Germinal center (tissue), 1 donor: ENCODE measurements around the gene FAF1.

Experiments
- DNase-seq: peaks from one replicate; pipeline ENCODE4 v3.0.0; 2012; ENCODE audit warnings: mixed read lengths, low spot score

Gene FAF1

GRCh38 chr1:50415235-50416149, 544.6 kb downstream of the FAF1 start:
- no peak for DNase-seq

DNA sequence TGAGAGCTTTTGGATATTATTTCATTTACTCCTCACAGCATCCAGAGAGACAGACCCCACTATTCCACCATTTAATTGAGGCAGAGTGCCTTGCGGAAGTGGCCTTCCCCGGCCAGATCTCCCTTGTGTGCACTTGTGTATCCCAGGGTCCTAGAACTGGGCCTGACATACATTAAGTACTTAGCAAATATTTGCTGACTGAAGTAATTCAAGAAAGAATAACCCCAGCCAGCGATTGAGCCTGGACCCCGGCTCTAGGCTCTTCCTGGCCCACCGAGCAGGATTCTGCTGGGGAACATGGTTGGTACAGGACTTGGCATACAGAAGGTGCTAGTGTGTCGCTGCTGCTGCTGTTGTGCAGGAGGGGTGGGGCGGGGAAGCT, 545.2 kb downstream of the FAF1 start:
- no peak for DNase-seq

- no peak for DNase-seq
Measured at GRCh38 chr1:50412813-50413476, 547.1 kb downstream of the FAF1 start.

DNA sequence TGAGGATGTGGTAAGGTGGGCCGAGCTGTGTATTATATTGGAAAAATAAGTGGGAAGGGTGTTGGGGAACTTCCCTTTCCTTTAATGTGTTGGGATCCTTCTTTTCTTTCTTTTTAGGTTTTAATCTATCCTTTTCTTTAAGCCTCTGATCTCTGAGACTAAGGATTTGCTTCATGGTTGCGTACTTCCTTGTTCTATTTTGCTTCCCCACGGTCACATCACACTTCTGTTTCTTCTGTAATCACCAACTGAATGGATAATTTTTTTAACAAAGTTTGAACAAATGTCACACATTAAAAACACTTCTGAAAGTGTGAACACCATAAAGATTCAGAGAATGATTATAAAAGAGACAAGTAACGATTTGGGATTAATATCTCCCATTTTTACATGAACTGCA, 554.3 kb downstream of the FAF1 start:
- DNase-seq, result no peak

DNA sequence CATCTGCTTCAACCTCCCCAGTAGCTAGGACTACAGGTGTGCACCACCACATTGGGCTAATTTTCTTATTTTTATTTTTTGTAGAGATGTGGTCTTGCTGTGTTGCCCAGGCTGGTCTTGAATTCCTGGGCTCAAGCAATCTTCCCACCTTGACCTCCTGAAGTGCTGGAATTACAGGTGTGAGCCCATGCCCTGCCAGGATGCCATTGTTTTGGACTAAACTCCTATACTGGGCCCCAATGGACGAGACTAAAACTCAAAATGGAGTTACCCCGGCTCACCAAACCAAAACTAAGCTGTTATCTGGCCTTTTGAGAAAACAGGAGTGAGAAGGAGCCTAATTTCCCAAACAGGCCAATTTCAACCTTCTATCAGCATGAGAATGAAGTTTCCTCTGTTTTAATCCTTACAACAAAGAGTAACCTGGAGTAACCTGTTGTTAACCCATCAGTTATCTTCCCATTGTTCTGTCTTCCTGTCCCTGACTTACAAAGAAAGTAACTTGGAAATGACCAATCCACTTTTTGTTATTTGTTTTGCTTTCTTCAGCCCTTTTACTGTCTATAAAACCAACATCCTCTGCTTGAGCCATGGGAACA, 566.4 kb downstream of the FAF1 start:
- no peak for DNase-seq
